ENCODE measurements around the gene SRI.
A peak's percentile ranks its signal among the peaks of the same experiment; 100 is the strongest.

Gene SRI

DNA sequence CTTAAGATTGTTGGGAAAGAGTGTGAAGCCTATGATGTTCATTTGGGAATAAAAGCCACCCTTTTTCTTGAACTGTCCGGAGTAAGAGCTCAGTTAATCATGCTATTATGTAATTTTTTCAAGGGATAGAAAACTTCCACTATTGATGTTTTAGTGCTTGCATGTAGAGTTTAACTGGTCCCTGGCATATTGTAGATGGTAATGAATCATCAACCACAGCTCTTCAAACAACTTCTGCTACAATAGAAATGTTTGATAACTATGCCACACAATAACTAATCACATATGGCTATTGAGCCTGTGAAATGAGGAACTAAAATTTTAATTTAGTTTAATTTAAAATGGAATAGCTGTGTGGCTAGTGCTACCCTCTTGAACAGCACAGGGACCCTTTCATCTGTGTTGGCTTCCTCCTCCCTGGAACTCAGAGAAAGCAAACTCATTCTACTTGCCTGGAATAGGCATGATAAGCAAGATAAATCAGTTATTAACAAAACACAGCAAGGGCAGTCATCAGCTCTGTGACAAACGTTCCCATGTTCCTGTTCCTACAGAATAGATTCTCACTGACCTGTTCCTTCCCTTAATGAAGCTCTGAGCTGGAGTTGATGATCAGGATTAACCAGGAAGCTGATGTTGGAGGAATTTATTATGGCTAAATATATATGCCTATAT lies 4.9 kb upstream of the SRI start:
- DNase-seq: no peak

DNA sequence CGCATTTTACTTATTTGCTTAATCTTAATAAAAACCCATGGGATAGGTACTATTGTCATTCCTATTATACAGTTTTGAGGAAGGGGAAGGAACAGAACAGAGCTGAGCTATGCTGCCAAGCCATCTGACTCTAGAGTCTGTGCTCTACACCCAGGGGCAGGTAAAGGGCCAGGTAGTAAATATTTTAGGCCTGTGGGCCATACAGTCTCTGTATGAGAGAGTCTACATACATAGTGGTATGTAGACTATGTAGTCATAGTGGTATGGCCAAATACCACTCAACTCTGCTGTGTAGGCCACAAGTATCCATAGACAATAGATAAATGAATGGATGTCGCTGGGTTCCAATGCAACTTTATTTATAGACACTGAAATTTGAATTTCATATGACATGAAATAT lies 3.4 kb upstream of the SRI start:
- no peak for DNase-seq

DNA sequence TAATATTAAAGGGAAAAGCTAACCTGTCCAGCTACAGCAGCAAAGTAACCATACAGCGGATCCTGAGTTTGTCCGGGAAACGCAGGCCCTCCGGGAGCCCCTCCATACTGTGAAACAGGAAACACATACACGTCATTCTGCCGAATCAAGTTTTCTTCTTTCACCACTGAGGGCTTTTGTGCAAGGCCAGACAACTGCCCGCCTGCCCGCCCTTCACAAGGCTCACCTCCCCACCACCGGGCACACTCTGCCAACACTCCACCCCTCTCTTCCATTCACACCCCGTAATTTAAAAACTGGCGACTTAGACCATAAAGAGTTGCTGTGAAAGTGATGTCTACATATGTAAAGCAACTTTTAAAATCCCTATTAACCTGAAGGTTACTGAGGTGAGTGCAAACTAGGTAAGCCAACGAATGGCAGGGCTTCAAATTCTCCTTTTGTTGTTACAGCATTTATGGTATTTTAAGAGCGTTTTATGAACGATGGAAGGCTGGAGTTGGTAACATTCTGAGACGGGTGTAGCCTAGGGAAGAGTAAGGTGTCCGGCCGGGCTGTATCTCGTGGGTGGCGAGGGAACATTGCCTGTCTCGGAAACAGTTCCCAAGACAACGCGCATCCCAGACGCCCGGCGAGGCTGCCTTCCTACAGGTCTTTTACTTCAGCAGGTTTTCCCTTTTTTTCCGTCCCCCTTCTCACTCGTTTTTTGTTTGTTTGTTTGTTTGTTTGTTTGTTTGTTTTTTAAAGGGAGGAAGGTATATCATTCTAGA lies 817 bp downstream of the SRI start:
- DNase-seq: peak; percentile 35

DNA sequence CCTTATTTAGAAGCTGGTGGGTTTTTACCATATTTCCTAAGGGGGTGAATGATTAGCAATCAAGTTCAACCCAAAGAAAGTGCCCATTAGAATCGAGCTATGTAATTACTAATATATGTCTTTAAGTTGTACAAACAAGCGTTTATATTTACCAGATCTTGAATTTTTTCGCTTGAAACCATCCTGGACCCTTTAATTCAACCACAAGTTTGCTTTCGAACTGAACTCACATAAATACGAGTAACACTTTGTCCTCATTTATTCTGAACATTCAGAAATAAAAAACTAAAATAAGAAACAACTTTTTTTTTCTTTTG lies 1.5 kb downstream of the SRI start:
- no peak for DNase-seq

DNA sequence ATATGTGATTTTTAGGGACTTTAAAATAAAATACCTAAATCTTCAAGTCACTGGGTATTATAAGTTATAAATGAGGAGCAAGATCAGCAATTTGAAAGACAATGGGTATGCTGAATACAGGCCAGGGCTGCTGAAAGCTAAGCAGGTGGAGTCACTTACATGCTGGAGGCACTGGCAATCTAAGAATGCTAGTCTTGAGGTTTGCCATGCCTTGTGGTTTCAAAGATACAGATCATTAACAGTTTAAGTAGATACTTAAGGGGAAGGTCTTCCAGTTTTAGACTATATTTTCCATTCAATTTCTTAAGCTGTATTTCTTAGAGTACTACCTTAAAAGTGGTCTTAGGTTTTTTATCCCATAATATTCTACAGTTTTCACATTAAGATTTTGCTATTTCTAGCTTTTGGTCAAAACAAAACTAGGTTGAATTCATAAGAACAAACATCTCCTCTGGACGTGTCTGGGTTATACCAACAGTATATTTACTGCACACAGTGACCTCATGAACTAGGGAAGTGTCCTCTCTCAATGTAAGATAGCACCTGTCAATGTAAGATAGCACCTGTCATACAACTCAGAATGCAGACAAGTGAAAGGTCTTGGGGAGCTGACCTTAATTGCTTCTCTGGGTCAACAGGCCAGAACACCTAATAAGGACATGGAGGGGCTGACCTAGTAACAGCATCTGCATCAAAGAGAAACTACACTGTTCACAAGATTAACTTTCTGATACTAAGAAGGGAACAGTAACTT lies 2.0 kb downstream of the SRI start:
- no peak for DNase-seq

DNA sequence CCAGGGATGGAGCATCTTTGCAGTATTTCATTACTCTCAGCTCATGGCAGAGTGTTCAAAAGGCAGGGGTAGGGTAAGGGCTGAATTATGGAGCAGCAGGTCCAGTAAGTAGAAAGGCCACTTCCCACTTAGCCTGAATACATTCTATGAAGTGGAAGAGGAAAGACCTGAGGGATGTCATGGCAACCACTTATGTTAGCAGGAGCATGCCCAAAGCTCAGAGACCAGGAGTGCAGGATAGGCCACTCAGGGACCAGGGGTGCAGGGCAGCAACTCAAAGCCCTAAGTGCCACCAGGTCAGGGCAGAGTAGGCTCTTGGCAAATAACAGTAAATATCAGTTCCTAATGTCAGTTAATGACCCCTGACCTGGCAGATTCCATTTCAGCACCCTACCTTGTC lies 3.6 kb downstream of the SRI start:
- DNase-seq: no peak

DNA sequence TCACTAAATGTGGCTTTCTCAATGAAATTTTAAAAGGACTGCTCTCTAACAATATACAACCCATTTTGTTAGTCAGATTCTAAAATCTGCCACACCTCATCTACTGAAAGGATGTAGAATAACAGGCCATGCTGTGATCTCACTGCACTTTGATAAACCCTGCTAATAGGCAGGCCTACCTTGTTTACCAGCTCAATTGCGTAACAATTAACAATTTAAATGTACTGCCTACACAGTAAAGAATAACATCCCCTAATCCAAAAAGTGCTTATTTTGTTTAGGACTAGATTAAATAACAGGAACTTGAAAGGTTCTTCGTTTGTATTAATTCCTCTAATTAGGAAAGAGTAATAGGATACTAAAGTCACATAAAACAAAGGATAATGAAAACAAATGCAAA lies 4.5 kb downstream of the SRI start:
- DNase-seq: no peak

DNA sequence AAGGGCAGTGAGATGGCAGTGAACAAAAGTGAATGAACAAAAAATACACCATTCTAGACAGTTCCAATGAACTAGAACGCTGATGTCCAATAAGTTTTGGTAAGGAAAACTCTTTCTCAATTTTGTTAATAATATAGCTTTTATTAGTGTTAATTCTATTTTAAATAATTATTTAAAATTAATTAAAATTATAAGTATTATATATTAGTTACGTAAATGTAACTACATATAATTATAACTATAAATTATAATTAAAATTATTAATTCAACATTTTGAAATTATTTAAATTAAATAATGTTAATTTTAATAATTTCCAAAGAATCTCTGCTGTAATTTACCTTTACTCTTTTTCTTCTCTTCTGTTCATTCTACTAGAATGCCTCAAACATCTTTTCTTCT lies 5.4 kb downstream of the SRI start:
- no peak for DNase-seq

DNA sequence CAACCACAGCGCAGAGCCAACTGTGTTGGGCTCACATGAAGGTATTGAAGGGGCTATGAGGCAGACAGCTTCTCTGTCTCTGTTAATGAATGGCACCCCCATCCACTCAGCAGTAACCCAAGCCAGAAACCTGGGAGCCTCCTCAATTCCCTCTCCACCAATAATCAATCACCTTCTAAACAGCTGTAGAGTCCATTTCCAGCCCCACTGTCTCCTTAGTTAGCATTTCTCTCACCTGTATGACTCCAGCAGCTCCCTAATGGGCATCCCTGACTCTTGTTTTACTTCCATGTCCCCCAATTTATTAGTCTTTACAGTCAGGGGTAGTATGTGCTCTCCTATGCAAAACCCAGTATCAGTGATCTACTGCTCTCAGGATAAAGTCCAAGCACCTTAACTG lies 6.9 kb downstream of the SRI start:
- DNase-seq: no peak

DNA sequence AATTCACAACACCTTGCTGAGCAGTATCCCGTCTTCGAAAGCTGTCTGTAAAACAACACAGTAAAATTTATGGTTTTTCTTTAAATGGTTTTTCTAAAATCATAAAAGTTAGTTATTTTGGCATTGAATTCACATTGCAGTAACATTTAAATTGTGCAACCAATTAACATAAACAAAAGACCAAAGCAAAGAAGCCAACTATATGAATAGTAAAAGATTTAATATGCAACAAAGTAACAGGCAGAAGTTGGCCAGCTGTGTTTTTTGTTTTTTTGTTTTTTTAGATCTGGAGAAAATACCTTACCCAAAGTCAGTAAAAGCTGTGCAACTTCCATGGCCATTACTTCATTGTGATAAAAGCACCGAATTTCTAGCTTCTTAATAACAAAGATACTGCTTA lies 11.3 kb downstream of the SRI start:
- DNase-seq: no peak

DNA sequence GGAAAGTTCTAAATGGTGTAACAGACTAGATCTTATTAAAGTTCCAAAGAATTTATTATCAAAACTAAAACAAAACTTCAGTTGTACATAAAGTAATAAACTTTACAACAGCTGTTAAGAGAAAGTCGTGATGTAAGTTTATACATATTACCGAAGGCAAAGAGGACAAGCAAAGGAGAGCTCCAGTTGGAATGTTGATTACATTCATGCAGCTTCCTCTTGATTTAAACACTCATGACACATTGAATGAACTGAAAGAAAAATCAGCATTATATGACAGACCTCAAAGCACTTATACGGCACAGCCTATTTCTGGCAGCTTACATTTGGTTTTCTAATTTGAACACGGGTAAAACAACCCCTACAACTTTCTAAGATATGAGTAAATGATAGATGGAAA lies 13.6 kb downstream of the SRI start:
- DNase-seq: no peak

DNA sequence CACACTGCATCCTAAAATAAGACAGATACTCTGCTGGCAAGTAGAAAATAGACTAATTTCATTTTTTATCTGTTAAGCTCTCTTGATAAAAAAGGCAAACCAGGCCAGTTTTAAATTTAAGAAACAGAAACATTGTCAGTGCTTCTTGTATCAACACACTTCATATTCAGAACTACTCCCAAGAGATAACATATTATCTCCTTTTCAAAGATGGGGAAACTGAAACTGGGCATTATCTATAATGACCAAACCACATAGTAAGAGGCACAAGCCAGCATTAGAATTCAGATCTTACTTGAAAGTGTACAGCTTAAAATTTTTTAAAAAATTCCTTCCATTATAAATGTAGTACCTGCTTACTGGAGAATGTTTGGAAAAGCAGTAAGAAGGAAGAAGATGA lies 14.7 kb downstream of the SRI start:
- no peak for DNase-seq

DNA sequence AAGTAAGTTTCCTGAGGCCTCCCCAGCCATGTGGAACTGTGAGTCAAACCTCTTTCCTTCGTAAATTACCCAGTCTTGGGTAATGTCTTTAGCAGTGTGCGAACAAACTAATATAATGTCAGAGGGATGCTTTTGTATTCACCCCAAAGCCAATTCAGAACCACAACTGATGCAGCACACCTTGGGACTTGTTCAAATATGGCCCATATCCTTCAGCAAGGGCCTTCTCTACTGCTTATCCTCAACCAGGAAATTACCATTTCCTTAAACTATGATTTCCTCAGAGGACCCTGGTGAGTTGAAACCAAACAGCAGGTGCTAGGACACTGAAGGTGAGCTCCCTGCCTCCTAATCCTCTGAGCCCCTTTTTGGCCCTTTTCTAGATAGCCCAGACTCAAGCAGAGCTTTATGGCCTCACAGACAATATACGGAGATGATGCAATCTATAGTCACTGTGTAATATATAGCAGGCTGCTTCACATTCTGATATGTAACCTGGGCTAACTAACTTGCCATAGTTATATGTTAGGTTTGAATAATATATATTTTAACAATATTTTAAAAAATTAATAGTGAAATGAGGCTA lies 15.2 kb downstream of the SRI start:
- no peak for DNase-seq

DNA sequence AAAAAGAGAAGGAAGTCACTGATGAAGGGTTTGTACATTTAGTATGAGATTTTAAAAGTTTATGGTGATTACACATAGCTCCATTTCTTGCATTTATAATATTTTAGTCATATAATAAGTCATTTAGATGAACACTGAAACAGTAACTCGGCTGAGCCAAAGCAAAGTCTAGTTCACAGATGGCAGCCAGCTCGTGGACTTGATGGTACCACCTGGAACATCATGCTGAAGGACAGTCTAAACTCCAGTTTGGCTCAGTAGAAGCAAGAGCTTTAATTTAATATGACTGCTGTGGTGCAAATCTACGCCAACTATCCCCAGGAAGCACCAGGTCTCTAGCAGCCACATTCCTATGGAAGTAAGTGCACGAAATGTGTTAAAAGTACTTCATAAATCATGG lies 16.4 kb downstream of the SRI start:
- no peak for DNase-seq

DNA sequence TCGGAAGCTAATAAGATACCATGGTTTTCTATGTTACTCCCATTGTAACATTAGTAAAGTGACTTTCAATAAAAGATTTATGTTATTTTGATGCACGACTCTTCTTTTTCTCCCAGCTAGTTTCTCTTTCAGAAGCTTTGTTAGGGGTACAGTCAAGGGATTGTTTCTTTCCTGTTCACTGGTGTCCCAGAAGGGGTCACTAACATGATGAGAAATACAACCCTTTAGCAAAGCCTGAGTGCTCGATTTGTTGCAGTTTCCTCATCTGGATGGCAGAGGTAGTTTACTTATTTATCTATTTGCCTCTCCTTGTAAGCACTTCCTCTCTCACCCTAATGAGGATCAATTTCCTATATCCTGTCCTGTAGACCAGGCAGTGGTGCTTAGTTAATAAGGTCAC lies 17.0 kb downstream of the SRI start:
- no peak for DNase-seq

DNA sequence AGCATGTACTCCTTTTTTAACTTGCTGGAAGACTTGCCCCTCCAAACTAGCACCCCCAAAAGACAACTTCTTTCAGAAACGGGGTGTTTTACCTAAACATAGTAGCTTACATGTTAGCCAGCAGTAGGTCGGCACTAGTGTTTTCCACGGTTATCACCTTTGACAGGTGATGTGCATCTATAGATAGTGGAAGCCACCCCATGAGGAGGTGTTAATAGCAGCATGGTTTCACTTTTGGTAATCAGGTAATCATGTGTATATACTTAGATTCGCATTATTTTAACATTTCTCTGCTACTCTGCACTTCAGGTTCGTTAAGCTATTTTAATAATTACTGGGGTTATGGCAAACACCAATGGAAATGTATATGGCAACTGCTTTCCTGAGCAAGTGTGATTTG lies 17.6 kb downstream of the SRI start:
- DNase-seq: no peak

DNA sequence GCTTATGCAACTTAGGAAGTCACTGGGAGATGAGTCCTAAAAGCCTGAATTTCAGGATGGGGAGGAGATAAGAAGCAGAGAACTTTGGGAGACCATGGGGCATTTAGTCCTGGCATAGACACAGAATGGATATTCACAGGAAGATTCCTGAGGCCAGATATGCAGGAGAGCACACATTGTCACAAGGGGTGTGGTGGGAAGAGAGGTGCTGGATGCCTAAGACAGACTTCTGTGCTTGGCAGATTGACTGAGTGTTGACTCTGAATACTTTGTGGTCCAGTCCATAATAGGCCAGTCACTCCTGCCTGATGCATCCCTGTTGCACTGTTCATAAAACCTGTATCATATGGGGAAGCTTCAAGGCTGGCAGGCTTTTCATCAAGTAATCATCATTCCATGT lies 18.5 kb downstream of the SRI start:
- no peak for DNase-seq

DNA sequence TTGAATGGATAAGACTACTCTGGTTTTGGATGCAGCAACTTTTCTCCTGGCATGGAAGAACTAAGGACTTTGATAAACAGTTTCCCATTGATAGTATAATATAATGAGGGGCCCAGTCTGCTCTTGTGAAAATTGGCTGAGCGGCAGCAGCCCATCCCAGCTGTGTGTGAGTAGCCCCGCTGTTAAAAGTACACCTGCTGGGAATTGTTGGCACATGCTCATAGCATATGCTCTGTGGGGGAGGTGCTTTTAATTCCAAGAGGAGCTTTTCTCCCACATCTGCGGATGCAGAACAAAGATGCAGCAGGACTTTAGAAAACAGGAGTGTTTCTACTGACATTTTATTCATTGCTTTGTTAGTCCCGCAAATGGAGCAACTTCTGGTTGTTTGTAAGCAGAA lies 19.0 kb downstream of the SRI start:
- DNase-seq: no peak

DNA sequence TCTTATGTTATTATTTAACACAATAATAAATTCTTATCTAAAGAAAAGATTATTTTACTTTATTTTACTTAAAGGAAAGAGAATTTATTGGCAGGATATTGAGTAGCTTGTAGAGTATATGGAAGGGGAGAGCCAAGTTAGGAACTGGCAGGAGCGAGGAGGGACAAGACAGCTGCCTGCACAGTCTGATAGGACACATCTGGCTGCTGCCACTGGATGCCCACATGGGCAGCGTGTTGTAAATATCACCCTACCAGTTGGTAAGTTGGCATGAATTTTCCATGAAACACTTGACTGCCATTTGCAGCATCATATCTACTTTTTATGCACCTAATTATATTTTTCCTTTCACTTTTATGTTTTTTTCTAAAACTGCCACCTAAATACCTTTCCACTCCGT lies 19.6 kb downstream of the SRI start:
- no peak for DNase-seq

DNA sequence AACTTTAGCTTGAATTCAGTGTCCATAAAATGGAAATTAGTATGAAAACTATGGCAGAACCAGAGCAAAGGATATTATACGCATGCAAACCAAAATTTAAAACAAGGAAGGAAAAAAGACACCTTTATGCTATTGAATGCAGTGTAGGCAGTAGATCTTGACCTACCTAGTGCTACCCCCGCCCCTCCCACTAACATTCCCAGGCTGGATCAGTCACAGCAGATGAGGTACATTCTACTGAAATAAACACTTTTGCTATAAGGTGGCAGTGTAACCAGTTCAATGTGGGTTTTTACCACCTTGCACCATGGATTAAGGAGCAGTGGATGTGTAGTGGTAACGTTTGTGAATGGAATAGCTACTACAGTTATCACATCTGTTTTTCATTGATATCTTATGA lies 27.9 kb downstream of the SRI start:
- DNase-seq: no peak

DNA sequence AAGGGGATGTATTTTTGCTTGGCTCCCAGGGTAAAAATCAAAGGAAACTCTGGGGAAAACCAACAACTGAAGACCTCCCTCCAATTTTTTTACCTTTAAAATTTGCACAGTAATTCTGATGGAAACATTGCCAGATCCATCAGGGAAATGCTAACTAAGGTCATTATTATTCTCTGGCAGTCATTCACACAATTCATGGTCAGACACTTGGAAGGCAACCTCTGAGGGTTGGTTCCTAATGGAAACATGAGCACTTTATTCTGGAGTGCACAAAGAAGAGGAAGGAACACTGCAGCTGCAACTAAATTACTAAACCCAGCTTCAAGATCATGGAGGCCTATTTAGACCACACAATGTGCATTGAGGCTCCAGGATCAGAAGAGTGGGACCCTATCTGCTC lies 34.2 kb downstream of the SRI start:
- DNase-seq: no peak

DNA sequence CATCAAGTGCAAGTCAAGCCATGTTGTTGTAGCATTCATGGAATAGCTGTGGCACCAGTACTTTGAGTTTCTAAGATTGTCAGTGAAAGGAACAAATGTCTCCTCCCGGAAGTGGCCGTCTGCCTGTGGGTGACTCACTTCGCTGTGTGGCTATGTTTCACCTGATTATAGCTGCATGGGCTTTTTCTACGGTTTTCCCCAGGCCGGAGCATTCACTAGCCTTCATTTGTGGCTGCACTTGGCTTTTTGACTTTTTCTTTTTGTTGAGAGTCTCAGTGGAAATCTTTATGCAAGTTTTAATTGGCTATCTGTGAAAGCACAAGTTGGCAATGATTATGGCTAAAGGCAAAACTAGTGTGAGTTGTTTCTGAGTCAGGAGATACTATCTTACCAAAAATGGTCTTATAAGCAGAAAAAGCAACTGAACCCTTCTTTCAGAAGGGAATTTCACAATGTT lies 35.0 kb downstream of the SRI start:
- DNase-seq: no peak

DNA sequence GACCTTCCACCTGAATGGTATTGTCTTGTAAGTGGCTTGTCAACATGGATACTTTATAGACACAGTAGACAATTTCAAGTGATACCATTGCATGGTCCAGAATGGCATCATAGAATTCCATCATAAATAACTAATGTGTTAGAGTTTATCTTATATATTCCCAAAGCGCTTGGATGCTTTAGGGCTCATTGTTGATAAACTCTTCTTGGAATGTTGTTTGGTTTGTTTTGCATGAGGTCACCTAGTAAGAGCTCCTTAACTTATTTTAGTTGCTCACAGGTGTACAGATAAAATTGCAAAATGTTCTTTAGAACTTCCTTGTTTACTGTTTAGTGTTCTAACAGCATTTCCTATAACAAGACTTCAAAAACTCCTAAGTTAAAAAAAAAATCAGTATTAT lies 36.8 kb downstream of the SRI start:
- DNase-seq: no peak

DNA sequence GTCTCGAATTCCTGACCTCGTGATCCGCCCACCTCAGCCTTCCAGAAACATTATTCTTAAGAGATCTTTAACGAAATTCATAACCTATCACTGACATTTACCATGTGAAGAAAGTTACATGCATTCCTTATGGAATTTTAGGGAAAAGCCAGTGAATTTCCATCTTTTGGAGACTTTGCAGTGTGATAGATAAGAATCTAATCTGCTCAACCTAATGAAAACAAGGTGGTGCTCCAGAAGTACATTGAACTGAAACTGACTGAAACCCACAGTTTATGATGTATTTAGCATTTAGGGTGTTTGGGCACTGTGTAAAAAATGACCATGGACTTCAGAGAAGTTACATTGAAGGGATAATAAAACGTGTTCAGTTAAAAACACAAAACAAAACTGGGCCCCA lies 43.6 kb downstream of the SRI start:
- DNase-seq: no peak
